HG03520 (cell line): ENCODE measurements around the gene MAN2A2.
A peak's percentile ranks its signal among the peaks of the same experiment; 100 is the strongest.

ENCODE experiments used
- ATAC-seq: cut with Tn5 transposase; IDR thresholded peaks from one replicate; pipeline ENCODE4 v1.9.1; 2021; ENCODE audit warnings: mild to moderate bottlenecking, moderate library complexity; ENCODE audit not compliant: unreplicated experiment

MAN2A2 gene

GRCh38 chr15:90938261-90938660, 35.2 kb downstream of the MAN2A2 start:
- ATAC-seq = no peak

DNA sequence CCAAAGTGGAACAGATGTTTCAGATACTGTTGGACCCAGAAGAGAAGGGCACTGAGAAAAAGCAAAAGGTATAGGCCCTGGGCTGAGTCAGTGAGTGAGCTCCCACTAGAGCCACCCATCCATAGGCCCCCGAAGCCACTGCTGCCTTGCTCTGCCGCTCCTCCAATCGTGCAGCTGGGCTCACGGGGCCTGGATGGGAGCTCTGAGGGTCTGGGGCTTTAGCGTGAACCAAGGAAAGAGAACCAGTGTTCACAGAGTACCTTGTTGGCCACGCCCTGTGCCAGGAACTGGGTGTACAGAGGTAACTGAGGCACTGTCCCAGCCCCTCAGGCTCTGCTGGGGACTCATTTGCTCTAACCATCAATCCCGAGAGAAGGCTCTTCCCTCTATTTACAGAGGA, 36.7 kb downstream of the MAN2A2 start:
- no peak for ATAC-seq

DNA sequence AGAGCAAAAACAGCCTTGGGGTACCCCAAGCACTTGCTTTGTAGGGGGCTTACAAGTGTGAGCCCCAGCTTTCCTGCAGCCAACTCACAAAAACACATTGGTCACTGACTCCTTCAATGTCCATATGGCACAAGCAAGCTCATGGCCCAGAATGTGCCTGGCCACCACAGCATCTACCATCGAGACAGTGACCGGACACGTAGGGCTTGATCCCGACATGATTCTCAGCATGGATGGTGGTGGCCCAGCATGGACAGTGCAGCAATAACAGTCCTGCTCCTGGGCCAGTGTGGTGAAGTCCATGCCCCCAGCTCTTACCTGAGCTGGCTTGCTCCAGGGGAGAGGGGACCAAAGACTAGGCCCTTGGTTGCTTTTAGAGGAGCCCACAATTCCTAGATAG, 37.9 kb downstream of the MAN2A2 start:
- no peak for ATAC-seq

GRCh38 chr15:90942354-90943120, 39.4 kb downstream of the MAN2A2 start:
- ATAC-seq = no peak

DNA sequence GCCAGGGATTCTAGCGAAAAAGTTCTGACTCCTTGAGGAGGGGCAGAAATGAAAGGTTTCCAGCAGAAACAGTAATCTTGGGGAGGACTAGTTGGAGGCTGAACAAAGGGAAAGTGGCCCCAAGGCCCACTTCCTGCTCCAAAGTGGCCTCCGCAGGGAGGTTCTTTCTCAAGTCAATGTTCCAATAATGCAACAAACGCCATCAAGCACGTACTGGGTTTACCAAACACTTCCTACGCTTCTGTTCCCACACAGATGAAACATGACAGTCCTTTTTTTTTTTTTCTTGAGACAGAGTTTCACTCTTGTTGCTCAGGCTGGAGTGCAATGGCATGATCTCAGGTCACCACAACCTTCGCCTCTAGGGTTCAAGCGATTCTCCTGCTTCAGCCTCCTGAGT, 42.0 kb downstream of the MAN2A2 start:
- ATAC-seq = no peak

DNA sequence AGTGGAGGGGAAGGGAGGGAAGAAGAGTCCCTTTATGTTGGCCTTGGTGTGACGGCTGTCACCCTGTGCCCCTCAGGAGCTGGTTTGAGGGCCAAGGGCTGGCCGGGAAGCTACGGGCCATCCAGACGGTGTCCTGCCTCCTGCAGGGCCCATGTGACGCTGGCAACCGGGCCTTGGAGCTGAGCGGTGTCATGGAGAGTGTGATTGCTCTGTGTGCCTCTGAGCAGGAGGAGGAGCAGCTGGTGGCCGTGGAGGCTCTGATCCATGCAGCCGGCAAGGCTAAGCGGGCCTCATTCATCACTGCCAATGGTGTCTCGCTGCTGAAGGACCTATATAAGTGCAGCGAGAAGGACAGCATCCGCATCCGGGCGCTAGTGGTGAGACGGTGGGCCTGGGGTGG, 43.4 kb downstream of the MAN2A2 start:
- no peak for ATAC-seq

GRCh38 chr15:90946941-90947576, 44.0 kb downstream of the MAN2A2 start:
- no peak for ATAC-seq

- ATAC-seq = no peak
Measured at GRCh38 chr15:90947577-90948357, 44.7 kb downstream of the MAN2A2 start.

GRCh38 chr15:90948506-90948905, 45.4 kb downstream of the MAN2A2 start:
- ATAC-seq = no peak

- ATAC-seq = no peak
Measured at GRCh38 chr15:90949979-90950675, 47.0 kb downstream of the MAN2A2 start.

DNA sequence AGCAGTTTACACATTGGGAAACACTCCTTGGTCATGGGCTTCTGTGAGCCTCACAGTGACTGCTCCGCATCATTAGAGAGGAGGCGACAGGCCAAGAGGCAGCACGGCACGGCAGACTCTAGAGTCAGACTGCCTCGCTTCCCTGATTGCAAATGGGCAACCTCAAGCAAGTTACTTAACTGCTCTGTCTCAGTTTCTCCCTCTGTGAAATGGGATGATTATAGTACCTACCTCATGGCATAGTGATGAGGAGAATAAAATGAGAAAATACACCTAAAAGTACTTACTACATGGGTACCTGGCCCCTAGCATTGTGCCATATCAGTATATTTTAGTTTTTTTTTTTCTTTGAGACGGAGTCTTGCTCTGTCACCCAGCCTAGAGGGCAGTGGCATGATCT, 47.6 kb downstream of the MAN2A2 start:
- no peak for ATAC-seq

DNA sequence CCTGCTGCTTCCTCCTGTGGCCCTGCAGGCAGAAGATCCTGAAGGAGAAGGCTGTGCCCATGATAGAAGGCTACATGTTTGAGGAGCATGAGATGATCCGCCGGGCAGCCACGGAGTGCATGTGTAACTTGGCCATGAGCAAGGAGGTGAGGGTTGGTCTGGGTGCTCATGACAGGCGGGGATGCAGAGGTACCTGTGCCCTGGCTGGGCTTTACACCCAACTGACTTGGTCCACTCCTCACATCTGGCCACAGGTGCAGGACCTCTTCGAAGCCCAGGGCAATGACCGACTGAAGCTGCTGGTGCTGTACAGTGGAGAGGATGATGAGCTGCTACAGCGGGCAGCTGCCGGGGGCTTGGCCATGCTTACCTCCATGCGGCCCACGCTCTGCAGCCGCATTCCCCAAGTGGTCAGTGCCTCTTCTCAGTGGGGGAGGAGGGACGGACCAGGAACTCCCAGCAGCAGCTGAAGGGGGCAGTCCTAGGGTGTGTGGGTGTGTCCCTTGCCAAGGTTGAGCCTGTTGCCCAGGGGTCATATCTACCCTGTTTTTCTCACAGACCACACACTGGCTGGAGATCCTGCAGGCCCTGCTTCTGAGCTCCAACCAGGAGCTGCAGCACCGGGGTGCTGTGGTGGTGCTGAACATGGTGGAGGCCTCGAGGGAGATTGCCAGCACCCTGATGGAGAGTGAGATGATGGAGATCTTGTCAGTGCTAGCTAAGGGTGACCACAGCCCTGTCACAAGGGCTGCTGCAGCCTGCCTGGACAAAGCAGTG, 50.0 kb downstream of the MAN2A2 start:
- no peak for ATAC-seq

DNA sequence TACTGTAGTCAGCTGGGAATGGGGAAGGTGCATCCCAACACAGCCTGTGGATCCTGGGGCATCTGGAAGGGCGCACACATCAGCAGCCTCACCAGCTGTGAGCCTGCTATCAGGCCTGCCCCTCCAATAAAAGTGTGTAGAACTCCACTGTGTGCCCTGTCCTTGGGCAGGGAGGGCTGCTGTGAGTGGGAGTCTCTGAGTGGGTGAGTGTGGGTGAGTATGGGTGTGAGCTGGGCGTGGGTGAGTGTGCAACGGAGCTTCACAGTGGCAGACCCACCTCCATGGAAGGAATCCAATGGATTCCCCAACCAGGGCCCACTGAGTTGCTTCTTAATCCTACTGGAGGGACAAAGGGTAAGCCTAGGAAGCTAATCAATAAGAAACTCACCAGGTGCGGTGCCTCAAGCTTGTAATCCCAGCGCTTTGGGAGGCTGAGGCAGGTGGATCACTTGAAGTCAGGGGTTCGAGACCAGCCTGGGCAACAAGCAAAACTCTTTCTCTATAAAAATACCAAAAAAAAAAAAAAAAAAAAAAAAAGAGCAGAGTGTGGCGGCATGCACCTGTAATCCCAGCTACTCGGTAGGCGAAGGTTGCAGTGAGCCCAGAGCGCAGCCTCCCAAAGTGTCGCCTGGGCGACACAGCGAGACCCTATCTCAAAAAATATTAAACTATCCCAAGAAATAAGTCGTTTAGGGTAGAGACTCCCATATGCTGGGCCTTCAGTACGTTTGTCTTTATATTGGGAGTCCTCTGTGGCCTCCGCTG, 51.0 kb downstream of the MAN2A2 start:
- ATAC-seq = no peak

GRCh38 chr15:90954712-90955623, 51.9 kb downstream of the MAN2A2 start, which contains the start of gene RCCD1:
Gene RCCD1, plus strand, starts transcription at chr15:90954884. Its CDS starts 1,851 bp downstream, at chr15:90956735.
- ATAC-seq = peak; percentile 90

DNA sequence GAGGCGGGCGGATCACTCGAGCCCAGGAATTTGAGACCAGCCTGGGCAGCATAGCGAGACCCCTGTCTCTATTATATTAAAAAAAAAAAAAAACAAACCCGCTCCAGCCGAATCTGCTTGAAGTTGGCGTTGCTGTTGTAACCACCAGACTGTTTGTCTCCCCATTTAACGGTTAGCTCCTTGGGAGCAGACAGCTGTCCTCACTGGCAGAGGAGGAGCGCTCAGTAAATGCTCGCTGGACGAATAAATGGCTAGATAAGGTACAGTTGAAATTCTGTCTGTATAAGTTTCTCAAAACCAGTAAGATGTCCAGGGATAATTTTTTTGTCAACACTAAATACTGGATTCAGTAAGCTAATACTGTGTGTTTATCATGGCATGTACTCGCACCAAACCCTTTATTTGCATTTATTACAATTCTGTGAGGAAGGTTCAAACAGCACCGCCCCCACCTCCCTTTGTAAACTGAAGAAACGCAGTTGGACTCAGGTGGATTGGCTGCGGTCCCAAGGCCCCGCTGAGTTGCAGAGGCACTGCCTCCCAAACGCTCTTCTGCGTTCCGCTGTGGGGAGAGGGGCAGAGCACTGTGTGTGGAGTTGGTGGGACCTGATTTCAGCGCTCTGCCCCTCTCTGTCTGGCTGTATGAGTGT, 52.6 kb downstream of the MAN2A2 start:
- no peak for ATAC-seq

GRCh38 chr15:90956274-90957030, 53.4 kb downstream of the MAN2A2 start:
- ATAC-seq = no peak

DNA sequence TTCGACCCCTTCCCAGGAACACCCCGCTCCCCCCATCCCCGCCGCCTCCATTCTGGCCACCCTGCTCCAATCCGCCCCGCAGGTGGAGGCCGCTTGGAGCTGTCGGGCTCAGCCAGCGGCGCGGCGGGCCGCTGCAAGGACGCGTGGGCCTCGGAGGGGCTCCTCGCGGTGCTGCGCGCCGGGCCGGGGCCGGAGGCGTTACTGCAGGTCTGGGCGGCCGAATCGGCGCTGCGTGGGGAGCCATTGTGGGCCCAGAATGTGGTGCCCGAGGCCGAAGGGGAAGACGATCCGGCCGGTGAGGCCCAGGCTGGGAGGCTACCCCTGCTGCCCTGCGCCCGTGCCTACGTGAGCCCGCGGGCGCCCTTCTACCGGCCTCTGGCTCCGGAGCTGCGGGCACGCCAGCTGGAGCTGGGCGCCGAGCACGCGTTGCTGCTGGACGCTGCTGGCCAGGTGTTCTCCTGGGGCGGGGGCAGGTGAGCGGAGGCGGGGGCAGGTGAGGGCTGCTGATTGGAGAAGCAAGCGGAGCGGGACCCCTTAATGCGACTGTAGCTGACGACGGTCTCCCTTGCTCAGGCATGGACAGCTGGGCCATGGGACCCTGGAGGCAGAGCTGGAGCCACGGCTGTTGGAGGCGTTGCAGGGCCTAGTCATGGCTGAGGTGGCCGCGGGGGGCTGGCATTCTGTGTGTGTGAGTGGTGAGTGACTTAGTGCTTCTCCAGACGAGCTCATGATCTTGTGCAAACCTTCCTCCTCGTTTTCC, 54.1 kb downstream of the MAN2A2 start:
- no peak for ATAC-seq
